Renal cortical epithelial cell (primary cell): ENCODE measurements around the gene SPATS2L. TPM values are rescaled to one million over a fixed set of nuclear protein-coding genes. Genes with fewer than 3 reads are reported as not detected.

Experiments
- DNase-seq: peaks from one replicate; pipeline ENCODE4 v3.0.0-alpha.2; 2011; ENCODE audit warnings: low read depth
- total RNA-seq: library from RNA; depleted of rRNA; stranded (reverse); fragments of >200 nt; gene quantifications from 2 replicates; pipeline ENCODE4 v1.2.3, GENCODE V29; 2014

SPATS2L gene
- 54.2 and 293 TPM in 2 replicates for total RNA-seq

- peak; percentile 47 for DNase-seq
Measured at GRCh38 chr2:200306196-200306930, at the start of gene SPATS2L. Gene SPATS2L, plus strand, starts transcription at chr2:200306693. Its CDS starts 82,552 bp downstream, at chr2:200389245.

DNA sequence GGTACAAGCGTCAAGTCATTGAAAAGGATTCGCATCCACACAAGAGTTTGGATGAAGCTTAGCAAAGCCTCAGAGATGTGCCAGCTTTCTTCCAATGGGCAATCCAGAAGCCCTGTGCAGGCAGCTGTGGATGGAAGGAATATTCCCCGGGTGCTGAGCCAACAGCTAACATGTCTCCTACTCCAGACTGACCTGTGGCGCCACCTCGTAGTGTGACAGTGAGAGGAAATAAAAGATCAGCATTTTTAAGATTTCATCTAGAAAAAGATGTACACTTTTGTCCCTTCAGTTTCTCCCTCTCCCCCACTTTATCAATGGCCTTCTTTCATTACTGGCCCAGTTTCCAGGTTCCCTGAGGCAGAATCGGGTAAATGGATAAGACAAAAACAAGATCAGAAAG is 48.9 kb upstream of the SPATS2L start:
- no peak for DNase-seq

DNA sequence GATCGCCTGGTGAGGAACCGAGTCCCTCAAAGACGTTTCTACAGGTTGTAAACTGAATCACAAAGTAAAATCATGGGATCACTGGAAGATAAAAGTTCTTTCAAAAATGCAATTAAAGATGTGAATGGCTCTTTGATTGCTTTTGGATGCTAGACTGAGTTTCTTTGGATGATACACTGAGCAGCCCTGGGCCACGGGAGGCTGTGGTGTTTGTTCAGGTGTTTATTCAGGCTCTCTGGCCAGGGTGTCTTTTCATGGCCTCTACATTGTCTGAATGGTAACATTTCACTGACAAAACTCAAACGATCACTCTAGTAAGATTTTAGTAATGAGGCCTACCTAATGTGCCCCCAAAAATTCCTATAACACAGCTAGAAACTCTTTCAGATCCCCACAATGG is 48.4 kb upstream of the SPATS2L start:
- no peak for DNase-seq

DNA sequence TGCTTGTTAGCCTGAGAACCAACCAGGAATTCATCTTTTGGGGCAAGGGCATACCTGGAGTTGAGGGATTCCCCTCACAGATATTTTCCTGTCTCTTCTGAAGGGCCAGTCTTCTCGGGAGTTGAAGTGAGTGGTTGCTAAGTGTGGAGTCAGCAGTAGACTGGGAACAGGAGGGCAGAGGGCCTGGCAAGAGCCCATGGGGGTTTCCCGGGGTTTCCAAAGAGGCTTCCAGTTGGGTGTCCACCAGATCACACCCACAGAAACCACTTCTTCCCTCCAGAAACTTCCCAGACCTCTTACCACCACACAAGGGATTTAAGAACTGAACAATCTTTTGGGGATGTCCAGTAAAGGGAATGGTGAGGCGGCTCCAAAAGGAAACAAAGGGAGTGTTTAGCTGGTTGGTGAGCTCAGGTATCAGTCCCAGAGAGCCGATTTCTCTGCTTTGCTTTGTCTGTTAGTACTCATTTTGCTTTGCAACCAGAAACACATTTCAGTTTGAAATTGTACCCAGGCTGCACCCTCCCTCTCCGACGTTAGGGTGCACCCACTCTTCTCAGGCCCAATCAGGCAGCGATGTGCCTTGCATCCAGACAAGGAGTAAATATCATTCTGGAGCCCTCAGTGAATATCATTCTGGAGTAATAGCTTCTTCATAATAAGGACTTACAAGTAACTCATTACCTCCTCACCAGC is 47.5 kb upstream of the SPATS2L start:
- DNase-seq = peak; percentile 15

GRCh38 chr2:200259577-200259957 is 46.9 kb upstream of the SPATS2L start:
- peak; percentile 33 for DNase-seq

GRCh38 chr2:200262047-200262446 is 44.4 kb upstream of the SPATS2L start:
- DNase-seq = no peak

DNA sequence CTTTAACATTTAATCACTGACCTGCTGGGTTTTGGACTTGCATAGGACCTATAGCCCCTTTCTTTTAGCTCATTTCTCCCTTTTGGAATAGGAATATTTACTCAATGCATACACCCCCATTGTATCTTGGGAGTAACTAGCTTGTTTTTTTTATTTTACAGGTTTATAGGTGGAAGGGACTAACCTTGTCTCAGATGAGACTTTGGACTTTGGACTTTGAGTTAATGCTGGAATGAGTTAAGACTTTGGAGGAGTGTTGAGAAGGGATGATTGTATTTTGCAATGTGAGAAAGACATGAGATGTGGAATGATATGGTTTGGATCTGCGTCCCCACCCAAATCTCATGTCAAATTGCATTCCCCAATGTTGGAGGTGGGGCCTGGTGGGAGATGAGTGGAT is 43.2 kb upstream of the SPATS2L start:
- no peak for DNase-seq

- no peak for DNase-seq
Measured at GRCh38 chr2:200264631-200265030, 41.9 kb upstream of the SPATS2L start.

DNA sequence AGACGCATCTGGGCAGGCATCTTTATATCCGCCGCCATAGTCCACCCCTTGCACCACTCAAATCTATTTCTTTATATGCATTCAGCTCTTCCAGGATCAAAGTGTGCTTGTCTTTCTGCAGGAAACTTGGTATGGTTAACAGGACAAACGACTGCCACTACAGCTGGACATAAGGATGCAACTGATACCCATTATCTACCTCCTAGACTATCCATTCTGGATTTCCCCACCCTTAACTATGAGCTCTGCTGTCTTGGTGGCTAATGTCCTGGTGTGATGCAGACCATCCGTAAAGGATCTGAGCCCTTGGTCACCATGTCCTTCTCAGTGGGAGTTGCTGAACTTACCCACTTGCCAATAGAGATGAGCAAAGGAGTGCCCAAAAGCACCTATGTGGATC is 40.1 kb upstream of the SPATS2L start:
- DNase-seq = no peak

DNA sequence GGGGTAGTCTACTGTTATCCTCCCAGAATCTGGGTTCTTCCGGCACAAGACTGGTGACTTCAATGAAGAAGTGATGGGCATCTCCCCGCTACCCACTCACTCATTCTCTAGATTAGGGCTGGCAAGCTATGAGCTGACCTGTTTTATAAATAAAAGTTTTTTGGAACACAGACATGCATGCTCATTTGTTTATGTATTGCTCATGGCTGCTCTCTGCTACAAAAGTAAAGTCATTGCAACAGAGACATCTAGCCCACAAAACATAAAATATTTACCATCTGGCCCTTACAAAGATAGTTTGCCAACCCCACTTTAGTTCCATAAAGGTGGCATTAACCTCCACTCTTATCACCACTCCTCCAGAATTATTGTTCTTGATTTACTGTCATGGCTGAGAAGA is 39.1 kb upstream of the SPATS2L start:
- no peak for DNase-seq

GRCh38 chr2:200270732-200271131 is 35.8 kb upstream of the SPATS2L start:
- no peak for DNase-seq

DNA sequence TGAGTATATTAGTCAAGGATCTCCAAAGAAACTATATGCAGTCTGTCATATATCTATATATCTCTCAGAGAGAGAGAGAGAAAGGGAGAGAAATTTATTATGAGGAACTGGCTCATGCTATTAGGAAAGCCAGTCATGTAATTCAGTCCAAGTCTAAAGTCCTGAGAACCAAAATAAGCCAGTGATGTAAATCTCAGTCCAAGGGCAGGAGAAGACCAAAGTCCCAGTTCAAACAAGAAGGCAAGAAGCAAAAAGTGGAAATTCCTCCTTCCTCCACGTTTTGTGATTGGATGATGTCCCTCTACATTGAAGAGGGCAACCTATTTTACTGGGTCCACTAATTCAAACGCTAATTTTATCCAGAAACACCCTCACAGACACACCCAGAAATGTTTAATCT is 34.2 kb upstream of the SPATS2L start:
- no peak for DNase-seq

- DNase-seq = no peak
Measured at GRCh38 chr2:200274116-200275075, 32.1 kb upstream of the SPATS2L start.

GRCh38 chr2:200275295-200276013 is 31.0 kb upstream of the SPATS2L start:
- DNase-seq = no peak

DNA sequence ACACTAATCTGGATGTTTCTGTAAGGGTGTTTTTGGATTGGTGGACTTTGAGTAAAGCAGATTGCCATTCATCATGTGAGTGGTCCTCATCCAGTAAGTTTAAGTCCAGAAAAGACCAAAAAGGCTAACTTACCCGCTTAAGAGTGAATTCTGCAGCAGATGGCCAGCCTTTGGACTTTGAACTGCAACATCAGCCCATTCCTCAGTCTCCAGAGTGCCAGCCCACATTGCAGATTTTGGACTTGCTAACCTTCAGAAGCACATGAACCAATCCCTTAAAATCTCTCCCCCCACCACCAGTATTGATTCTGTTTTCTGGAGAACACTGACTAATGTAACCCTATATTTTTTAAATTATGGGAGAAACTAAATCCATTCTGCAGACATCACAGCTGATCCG is 30.0 kb upstream of the SPATS2L start:
- DNase-seq = no peak

GRCh38 chr2:200278694-200279316 is 27.7 kb upstream of the SPATS2L start:
- no peak for DNase-seq

- no peak for DNase-seq
Measured at GRCh38 chr2:200279857-200280256, 26.6 kb upstream of the SPATS2L start.

- DNase-seq = no peak
Measured at GRCh38 chr2:200286578-200286977, 19.9 kb upstream of the SPATS2L start.

DNA sequence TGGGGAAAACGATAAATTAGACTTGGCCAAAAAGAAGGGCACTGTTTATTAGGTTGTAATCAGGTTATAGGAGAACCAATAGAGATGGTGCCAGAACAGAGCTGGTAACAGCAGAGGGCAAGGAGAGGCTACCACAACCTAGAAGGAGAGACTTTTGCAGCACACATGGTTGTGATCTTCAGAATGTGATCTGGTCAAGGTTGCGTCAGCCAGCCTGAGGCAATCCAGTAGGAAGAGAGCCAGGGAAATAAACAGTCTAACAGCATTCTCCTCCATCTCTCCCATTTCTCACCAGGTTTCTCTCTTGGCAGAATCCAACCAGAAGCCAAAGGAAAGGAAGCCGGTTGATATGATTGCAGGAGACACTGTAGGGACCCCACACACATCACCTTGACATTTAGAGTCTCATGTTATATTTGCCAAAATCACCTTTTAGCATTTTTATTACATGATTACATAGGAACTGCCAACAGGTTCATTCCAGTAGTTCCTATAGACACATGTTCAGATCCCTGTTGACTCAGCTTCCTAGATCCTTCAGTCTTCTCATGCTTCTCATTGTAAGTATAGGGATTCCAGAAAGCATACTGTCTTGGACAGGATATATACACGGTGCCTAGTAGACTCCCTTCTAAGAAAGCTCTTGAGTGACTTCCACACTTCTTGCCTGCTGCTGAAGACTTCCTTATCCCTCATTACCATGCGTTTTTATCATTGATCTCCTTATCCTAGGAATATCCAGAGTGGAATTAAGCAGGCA is 17.6 kb upstream of the SPATS2L start:
- DNase-seq = peak; percentile 33

DNA sequence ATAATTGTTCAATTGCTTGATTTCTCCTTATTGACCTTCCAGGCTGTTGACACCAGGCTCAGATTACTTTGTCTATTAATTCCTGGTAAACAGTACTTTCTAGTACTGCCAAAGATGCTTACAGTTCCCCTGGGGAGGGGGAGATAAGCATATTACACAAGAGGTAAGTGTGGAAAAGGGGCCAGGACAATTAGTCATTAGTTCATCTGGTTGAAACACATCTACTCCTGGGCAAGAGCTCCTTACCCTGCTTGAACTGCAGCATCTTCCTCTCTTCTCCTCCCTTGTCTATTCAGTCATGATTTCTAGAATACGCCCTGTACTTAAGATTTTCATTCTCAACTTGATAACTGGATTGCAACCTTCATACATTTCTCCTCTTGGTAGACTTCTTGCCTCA is 10.4 kb upstream of the SPATS2L start:
- DNase-seq = no peak
